Measurements from ENCODE around the gene NUMBL. TPM values are rescaled to one million over a fixed set of nuclear protein-coding genes. Genes with fewer than 3 reads are reported as not detected.

The NUMBL gene
- total and polyA plus RNA-seq, 2 of the 8 experiments (the other 6 are each of a cell fraction or from before 2014, with no cell fraction given): 13.5 to 24.8 TPM

DNA sequence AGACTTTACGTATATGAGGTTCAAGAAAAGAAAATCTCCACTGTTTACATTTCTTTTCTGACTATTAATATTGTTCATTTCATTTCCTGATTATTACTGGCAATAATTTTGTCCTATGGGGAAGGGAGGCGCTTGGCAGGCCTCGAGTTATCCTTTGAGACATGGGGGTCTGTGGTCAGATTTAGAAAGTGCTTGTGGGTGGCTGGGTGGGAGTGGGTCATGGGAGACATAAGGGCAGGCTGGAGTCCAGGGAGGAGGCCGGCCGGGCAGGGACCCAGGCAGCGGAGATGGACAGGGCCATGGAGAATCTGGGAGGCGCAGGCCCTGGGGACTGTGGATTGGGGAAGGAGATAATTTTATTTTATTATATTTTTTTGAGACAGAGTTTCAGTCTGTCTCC, 49.2 kb downstream of the NUMBL start:
- H3K56ac ChIP-seq (replicated peaks; ENCODE audit: insufficient read length, low read depth, low read length): no peak overlapping the region
- H3K27ac ChIP-seq (ENCODE audit: low read depth, low read length): no peak overlapping the region
- H3K23me2 ChIP-seq (ENCODE audit: low read depth, low read length): no peaks in the 10 kb centered on the region
- H3K4me2 ChIP-seq (ENCODE audit: insufficient read depth in 1 of 2, low read depth in 2 of 2, low read length in 2 of 2): no peak overlapping the region
- no peak overlapping the region for H2BK20ac ChIP-seq (ENCODE audit: low read length)
- no peak overlapping the region for H2BK15ac ChIP-seq (ENCODE audit: low read length)
- no peaks in the 10 kb centered on the region for H3K9me3 ChIP-seq (ENCODE audit: insufficient read depth in 2 of 2, low read depth in 1 of 2, low read length in 1 of 2)
- DNase-seq (ENCODE audit: low read depth in 1 of 2, low spot score in 2 of 2): no peak
- H3K79me1 ChIP-seq (ENCODE audit: low read depth, low read length): no peaks in the 10 kb centered on the region
- no peak overlapping the region for H2BK5ac ChIP-seq (ENCODE audit: low read depth, low read length)
- CTCF ChIA-PET (ENCODE audit: partially characterized antibody): no interaction called here
- H2AFZ ChIP-seq (ENCODE audit: low read length): no peak overlapping the region
- H3K79me2 ChIP-seq (ENCODE audit: control insufficient read depth in 1 of 2, insufficient read depth in 2 of 2, low read length in 2 of 2): no peaks in the 10 kb centered on the region
- H3K27me3 ChIP-seq (replicated peaks in 1 of 4; ENCODE audit: control insufficient read depth in 3 of 4, extremely low read depth in 1 of 4, insufficient read depth in 3 of 4, low read length in 3 of 4): no peaks in the 10 kb centered on the region; a peak in 2 of 7 replicates
- POLR2A ChIA-PET (ENCODE audit: partially characterized antibody): no interaction called here
- H3K4me1 ChIP-seq (replicated peaks in 1 of 4; ENCODE audit: control insufficient read depth in 3 of 4, insufficient read depth in 4 of 4, low read length in 3 of 4): peaks cover 0 to 3% (median 0%) of the 10 kb centered on the region in 4 experiments; a peak in 1 of 7 replicates
- FAIRE-seq: no peak
- H3K14ac ChIP-seq (ENCODE audit: insufficient read length): no peak overlapping the region
- H3K36me3 ChIP-seq (ENCODE audit: control insufficient read depth in 2 of 4, insufficient read depth in 4 of 4, low read length in 3 of 4): no peaks in the 10 kb centered on the region
- no peak overlapping the region for H2BK120ac ChIP-seq (replicated peaks; ENCODE audit: low read depth, low read length)
- no peak overlapping the region for H2BK12ac ChIP-seq (ENCODE audit: low read depth, low read length)
- H4K20me1 ChIP-seq (replicated peaks in 1 of 2; ENCODE audit: control insufficient read depth in 1 of 2, insufficient read depth in 2 of 2, low read length in 2 of 2): no peaks in the 10 kb centered on the region
- H4K91ac ChIP-seq (replicated peaks; ENCODE audit: insufficient read length, low read length): no peak overlapping the region
- no peak overlapping the region for H3K4ac ChIP-seq (replicated peaks; ENCODE audit: insufficient read length, low read depth, low read length)
- WGBS, 2 experiments (ENCODE audit: extremely low coverage in 1 of 2, insufficient coverage in 1 of 2, insufficient read length in 1 of 2, insufficient replicate concordance in 2 of 2, low coverage in 1 of 2, low lambda C conversion rate in 2 of 2, missing lambda C conversion rate in 1 of 2): 88% methylated on average over 7 of the region's 7 CpGs; no CpG with 5 or more reads in 1 of the 2 experiments
- no peak overlapping the region for H2AK5ac ChIP-seq (ENCODE audit: low read depth, low read length)
- no peak overlapping the region for H3K18ac ChIP-seq (ENCODE audit: extremely low read depth, low read length)
- TF ChIP-seq CTCF (IDR thresholded peaks at IDR 0.05; ENCODE audit: control extremely low read depth in 1 of 3, insufficient read depth in 1 of 3, low read depth in 1 of 3, low read length in 3 of 3): no peak
- no peak for TF ChIP-seq PHF8 (conservative IDR thresholded peaks at IDR 0.05; ENCODE audit: low read depth, low read length)
- no peak for TF ChIP-seq GABPA (IDR thresholded peaks at IDR 0.05; ENCODE audit: borderline replicate concordance, insufficient read depth, low read length)
- TF ChIP-seq KDM1A (IDR thresholded peaks at IDR 0.05; ENCODE audit: borderline replicate concordance, low read length): no peak
- TF ChIP-seq RXRA (IDR thresholded peaks at IDR 0.05; ENCODE audit: insufficient read depth, low read depth, low read length): no peak
- TF ChIP-seq MAX (IDR thresholded peaks at IDR 0.05): no peak
- no peak for TF ChIP-seq GTF2F1 (IDR thresholded peaks at IDR 0.05; ENCODE audit: borderline replicate concordance, low read depth, low read length)
- no peak for TF ChIP-seq KDM4A (IDR thresholded peaks at IDR 0.05; ENCODE audit: low read depth, low read length, severe bottlenecking)
- no peak overlapping the region for H4K8ac ChIP-seq (ENCODE audit: extremely low read depth, insufficient read depth, low read length)
- H3K23ac ChIP-seq (ENCODE audit: insufficient read length): no peak overlapping the region
- H3K4me3 ChIP-seq (ENCODE audit: extremely low read depth in 1 of 4, insufficient read depth in 2 of 4, low read depth in 3 of 4, low read length in 4 of 4): no peak overlapping the region
- H3K9ac ChIP-seq (replicated peaks in 1 of 4; ENCODE audit: extremely low read depth in 1 of 4, low read depth in 3 of 4, low read length in 3 of 4): no peak overlapping the region
- H4K5ac ChIP-seq (ENCODE audit: insufficient read length, low read depth, low read length): no peak overlapping the region
